ENCODE results near the gene OBSCN. TPM values are rescaled to one million over a fixed set of nuclear protein-coding genes. Genes with fewer than 3 reads are reported as not detected.

OBSCN gene
- total RNA-seq, 1 donor from 2014 or later, result 20.6 TPM

- TF ChIP-seq, protein P1, sequence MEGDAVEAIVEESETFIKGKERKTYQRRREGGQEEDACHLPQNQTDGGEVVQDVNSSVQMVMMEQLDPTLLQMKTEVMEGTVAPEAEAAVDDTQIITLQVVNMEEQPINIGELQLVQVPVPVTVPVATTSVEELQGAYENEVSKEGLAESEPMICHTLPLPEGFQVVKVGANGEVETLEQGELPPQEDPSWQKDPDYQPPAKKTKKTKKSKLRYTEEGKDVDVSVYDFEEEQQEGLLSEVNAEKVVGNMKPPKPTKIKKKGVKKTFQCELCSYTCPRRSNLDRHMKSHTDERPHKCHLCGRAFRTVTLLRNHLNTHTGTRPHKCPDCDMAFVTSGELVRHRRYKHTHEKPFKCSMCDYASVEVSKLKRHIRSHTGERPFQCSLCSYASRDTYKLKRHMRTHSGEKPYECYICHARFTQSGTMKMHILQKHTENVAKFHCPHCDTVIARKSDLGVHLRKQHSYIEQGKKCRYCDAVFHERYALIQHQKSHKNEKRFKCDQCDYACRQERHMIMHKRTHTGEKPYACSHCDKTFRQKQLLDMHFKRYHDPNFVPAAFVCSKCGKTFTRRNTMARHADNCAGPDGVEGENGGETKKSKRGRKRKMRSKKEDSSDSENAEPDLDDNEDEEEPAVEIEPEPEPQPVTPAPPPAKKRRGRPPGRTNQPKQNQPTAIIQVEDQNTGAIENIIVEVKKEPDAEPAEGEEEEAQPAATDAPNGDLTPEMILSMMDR (conservative IDR thresholded peaks at IDR 0.05; ENCODE audit: low read depth, low read length), result no peak
- DNase-seq (ENCODE audit: low read depth), result no peak
- no peak overlapping the region for H3K4me3 ChIP-seq (ENCODE audit: low read depth, low read length)
Measured at GRCh38 chr1:228289239-228289849, 81.5 kb downstream of the OBSCN start.

GRCh38 chr1:228289996-228290881, 82.4 kb downstream of the OBSCN start:
- TF ChIP-seq, protein P1 (conservative IDR thresholded peaks at IDR 0.05; ENCODE audit: low read depth, low read length), result no peak
- no peak for DNase-seq (ENCODE audit: low read depth)
- H3K4me3 ChIP-seq (ENCODE audit: low read depth, low read length), result no peak overlapping the region

DNA sequence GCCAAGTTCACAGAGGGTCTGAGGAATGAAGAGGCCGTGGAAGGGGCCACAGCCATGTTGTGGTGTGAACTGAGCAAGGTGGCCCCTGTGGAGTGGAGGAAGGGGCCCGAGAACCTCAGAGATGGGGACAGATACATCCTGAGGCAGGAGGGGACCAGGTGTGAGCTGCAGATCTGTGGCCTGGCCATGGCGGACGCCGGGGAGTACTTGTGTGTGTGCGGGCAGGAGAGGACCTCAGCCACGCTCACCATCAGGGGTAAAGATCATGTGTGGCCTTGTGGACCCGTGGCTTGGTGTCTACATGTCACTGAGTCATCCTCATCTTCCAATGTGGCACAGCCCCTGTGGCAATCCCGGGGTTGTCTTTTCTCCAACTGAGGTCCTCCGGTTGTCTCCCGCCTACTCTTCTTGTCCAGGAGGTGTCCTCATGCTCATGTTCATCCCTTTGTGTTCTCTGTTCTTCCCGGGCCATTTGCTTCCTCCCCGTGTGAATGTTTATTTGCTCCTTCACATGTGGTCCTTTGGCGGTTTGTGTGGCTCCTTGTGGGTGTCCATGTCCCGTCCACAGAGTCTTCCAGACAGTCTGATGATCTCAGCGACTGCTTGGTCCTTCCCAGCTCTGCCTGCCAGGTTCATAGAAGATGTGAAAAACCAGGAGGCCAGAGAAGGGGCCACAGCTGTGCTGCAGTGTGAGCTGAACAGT, 84.2 kb downstream of the OBSCN start:
- TF ChIP-seq, protein P1 (conservative IDR thresholded peaks at IDR 0.05; ENCODE audit: low read depth, low read length), result no peak
- no peak overlapping the region for H3K4me3 ChIP-seq (ENCODE audit: low read depth, low read length)
- DNase-seq (ENCODE audit: low read depth), result no peak

DNA sequence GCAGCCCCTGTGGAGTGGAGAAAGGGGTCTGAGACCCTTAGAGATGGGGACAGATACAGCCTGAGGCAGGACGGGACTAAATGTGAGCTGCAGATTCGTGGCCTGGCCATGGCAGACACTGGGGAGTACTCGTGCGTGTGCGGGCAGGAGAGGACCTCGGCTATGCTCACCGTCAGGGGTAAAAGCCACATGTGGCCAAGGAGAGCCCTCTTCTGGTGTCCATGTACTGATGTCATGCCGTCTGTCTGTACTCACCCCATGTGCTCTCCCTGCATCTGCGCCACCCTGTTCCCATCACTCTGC, 84.7 kb downstream of the OBSCN start:
- H3K4me3 ChIP-seq (ENCODE audit: low read depth, low read length), result no peak overlapping the region
- no peak for DNase-seq (ENCODE audit: low read depth)
- TF ChIP-seq, protein P1 (conservative IDR thresholded peaks at IDR 0.05; ENCODE audit: low read depth, low read length), result no peak

- TF ChIP-seq, protein P1 (conservative IDR thresholded peaks at IDR 0.05; ENCODE audit: low read depth, low read length), result no peak
- no peak for DNase-seq (ENCODE audit: low read depth)
- no peak overlapping the region for H3K4me3 ChIP-seq (ENCODE audit: low read depth, low read length)
Measured at GRCh38 chr1:228293393-228293792, 85.5 kb downstream of the OBSCN start.

GRCh38 chr1:228293816-228294500, 86.1 kb downstream of the OBSCN start:
- no peak for DNase-seq (ENCODE audit: low read depth)
- H3K4me3 ChIP-seq (ENCODE audit: low read depth, low read length), result no peak overlapping the region
- TF ChIP-seq, protein P1 (conservative IDR thresholded peaks at IDR 0.05; ENCODE audit: low read depth, low read length), result no peak

Data from epithelial cell of proximal tubule (primary cell).